DMS 273 treated with DMSO at 0.1 percent for 48 hours (cell line): ENCODE measurements around the gene GJB1.
A peak's percentile ranks its signal among the peaks of the same experiment; 100 is the strongest.
"Not testable (repeated sequence)": the region's sequence is repeated elsewhere in the genome, so short reads cannot be mapped to it uniquely, and the experiment has no call there.

ENCODE experiments used
- DNase-seq: peaks from one replicate; lab custom pipeline; 2025; lab: John Stamatoyannopoulos, UW

Gene GJB1

DNA sequence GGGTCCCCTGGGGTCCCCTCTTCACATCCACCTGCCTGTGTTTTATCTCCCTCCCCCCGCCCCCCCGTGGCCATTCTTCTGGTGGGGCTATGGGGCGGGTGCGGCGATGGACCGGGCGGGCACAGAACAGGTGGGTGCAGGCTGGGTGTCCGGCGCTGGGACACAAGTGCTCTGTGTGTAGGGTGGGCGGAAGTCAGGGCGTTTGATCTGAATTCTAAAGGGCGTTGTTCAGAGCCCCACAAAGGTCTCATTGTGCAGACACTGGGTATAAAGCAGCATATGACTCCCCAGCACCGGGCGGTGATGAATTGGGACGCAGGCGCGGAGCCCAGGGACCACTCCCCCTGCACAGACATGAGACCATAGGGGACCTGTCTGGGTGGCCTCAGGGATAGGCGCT lies at the start of gene GJB1:
Gene GJB1, plus strand, starts transcription at position 296 of the 400 bp plus-strand sequence. CDS start 484 bp downstream, outside the sequence.
- DNase-seq, result no peak

- DNase-seq, result no peak
Measured at GRCh38 chrX:71173440-71173839, 49.6 kb upstream of the GJB1 start.

- DNase-seq, result no peak
Measured at GRCh38 chrX:71174795-71175194, 48.2 kb upstream of the GJB1 start.

- no peak for DNase-seq
Measured at GRCh38 chrX:71175531-71175930, 47.5 kb upstream of the GJB1 start.

DNA sequence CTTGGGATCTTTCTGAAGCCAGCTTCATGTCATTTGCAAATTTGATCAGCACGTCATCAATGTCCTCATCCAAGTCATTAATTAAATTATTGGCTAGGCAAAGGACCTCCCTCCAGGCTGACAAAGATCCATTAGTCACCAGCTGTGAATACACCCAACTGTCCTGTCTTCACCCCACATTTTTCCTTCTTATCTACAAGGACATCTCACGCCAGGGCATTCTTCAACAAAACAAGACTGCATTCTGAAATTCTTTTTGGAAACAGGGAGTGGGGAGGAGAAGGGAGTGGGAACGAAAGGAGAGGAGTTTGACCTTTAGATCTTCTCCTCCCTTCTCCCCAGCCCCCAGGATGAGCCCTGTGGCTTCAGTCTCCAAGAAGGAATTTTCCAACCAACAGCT lies 45.7 kb upstream of the GJB1 start:
- no peak for DNase-seq

- peak; percentile 20 for DNase-seq
Measured at GRCh38 chrX:71178908-71179307, 44.1 kb upstream of the GJB1 start.

GRCh38 chrX:71180579-71181265 lies 42.3 kb upstream of the GJB1 start:
- DNase-seq, result not testable (repeated sequence)

DNA sequence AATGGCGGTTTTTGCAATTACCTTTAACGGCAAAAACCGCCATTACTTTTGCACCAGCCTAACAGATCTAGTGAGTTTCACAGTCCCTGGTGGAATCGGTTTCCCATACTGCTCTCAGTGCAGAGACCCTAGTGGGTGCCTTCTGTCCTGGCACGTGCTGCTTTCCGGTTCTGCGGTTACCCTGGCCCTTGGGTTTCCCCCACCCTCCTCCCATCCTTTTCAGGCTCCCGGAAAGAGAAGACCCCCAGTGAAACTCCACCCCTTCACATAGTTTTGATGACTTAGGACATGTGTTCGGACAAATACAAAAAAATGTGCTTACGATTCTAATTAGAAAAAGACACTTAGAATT lies 41.5 kb upstream of the GJB1 start:
- no peak for DNase-seq

DNA sequence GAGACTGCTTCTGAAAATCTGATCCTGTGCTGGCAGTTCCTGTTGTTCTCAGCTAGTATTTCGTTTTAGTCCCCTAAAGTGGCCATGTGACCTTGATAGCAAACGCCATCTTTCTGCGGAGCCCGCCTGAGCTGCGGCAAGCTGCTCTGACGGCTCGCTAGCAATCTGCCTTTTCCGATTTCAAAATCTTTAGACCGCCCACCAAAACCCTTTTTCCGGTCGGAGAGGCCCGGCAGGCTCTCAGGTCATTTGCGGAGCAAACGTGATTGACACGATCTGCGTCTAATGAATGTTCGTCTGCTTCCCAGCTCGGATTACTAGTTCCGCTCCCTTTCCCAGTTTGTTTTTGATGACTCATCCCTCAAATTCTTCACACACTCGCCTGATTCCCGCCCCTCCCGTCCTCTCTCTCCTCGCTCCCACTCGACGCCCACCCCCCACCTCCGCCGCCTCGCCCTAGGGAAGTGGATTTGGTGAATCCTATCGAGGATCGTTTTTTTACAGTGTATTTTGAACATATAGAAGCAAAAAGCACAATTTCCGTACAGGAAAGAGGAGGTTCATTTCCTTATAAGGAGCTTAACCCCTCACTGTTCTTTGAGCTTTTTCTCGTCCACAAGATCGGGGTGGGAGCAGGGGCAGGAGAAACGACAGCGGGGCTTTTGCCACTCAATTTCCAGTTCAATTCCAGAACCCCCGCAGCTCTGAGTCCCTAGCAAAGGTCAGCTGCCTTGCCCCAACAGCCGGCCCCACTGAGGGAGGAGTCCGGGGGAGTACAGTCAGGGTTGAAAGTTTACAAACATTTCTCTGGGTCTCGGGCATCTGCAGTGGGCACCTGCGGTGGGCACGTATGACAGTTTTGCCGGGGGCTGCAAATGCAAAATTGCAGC lies 40.9 kb upstream of the GJB1 start:
- peak; percentile 96 for DNase-seq

- DNase-seq, result no peak
Measured at GRCh38 chrX:71182871-71183270, 40.2 kb upstream of the GJB1 start.

DNA sequence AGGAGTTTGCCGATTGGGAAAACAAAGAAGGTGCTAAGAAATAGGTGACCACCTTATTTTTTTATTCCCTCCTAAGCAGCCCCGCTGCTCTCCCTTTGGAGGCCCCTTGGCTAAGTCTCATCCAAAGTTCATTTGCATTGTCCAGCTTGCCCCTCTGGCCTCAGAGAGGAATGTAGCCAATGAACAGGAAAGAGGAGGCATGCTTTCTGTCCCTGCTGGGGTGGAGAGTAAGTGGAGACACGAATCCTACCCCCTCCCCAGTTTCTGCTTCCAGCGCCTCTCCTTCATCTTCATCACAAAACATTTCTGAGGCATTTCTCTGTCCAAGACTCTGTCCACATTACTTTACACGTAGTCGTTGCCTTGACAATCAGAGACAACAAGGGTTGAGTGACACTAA lies 39.7 kb upstream of the GJB1 start:
- DNase-seq, result no peak

- DNase-seq, result no peak
Measured at GRCh38 chrX:71184092-71184491, 38.9 kb upstream of the GJB1 start.

GRCh38 chrX:71184803-71185495 lies 38.1 kb upstream of the GJB1 start:
- DNase-seq, result no peak

GRCh38 chrX:71191248-71191647 lies 31.8 kb upstream of the GJB1 start:
- no peak for DNase-seq

GRCh38 chrX:71195964-71196649 lies 26.9 kb upstream of the GJB1 start:
- DNase-seq, result no peak

DNA sequence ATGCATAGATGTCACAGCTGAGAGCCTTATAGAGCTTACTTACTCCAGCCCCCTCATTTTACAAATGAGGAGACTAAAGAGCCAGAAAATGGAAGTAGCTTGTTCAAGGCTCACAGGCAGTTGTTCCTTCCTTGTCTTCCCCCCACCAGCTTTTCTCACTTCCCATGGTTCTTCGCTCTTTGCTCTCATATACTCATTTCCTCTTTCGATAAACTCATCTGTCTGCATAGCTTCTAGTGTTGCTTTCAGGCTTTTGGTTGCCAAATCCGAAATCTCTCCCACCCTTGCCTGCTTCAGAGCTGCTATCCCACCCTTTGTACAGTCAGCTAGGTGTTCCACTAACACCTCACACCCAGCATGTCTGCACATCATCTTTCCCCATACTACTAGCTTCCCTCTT lies 25.0 kb upstream of the GJB1 start:
- no peak for DNase-seq

GRCh38 chrX:71199252-71200008 lies 23.6 kb upstream of the GJB1 start:
- no peak for DNase-seq

GRCh38 chrX:71210816-71211215 lies 12.2 kb upstream of the GJB1 start:
- DNase-seq, result no peak

GRCh38 chrX:71212536-71212935 lies 10.5 kb upstream of the GJB1 start:
- no peak for DNase-seq

DNA sequence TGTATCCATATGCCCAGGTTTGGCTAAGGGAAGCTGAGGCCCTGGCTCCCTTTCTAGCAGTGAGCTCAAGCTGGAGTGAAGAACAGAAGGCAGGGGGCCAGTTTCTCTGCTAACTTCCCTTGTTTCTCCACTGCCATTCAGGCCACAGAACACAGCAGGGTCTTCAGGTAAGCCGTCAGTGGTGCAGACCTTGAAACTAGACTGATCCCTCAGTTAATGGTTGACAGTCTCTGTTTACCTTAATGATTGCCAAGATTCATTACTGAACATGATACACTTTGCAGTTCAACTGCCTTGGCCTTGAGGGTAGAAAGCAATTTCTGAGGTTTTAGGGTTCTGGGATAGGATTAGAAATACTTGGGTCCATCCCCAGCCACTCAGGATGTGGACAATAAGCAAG lies 8.9 kb upstream of the GJB1 start:
- no peak for DNase-seq

- no peak for DNase-seq
Measured at GRCh38 chrX:71214604-71215337, 8.3 kb upstream of the GJB1 start.
